CD4-positive, alpha-beta T cell (primary cell): ENCODE results near the gene PRADC1. TPM values are rescaled to one million over a fixed set of nuclear protein-coding genes. Genes with fewer than 3 reads are reported as not detected.

ENCODE experiments used
- ATAC-seq: fragments of 200-7000 bp; cut with Tn5 transposase; one replicate; pipeline ENCODE4 v1.10.0; 2022; ENCODE audit warnings: mild to moderate bottlenecking; ENCODE audit not compliant: poor library complexity
- CTCF ChIA-PET: fragments of 350-600 bp; sonication (Branson Sonifier 250); formaldehyde crosslinking; loops from one replicate; lab custom pipeline; 2021; ENCODE audit warnings: antibody characterized with exemption, inconsistent platforms; lab: Charles Lee
- POLR2A ChIA-PET: fragments of 350-600 bp; sonication (Branson Sonifier 250); formaldehyde crosslinking; loops from one replicate; lab custom pipeline; 2021; ENCODE audit warnings: antibody characterized with exemption, inconsistent platforms; lab: Charles Lee
- DNase-seq, 14 experiments: peaks; one replicate each; pipeline ENCODE4 v3.0.0-alpha.2; 2013 to 2020; ENCODE audit warnings: mixed read lengths in 2 of 14
- H3K27ac ChIP-seq, 2 donors: one replicate each; pipeline versions ENCODE4 v1.5.1 to v1.7.0; 2013; ENCODE audit warnings: low read length in 2 of 2, low read depth in 1 of 2, mild to moderate bottlenecking in 1 of 2
- H3K27me3 ChIP-seq, 2 experiments: 1 replicate in 1 of 2; 2 replicates in 1 of 2; pipeline versions ENCODE4 v1.6.1 to v1.7.0; 2013; ENCODE audit warnings: low read length in 2 of 2, control low read depth in 1 of 2, mild to moderate bottlenecking in 1 of 2, moderate library complexity in 1 of 2; ENCODE audit not compliant: insufficient read depth in 2 of 2, control insufficient read depth in 1 of 2
- H3K36me3 ChIP-seq: one replicate; pipeline ENCODE4 v1.6.1; 2013; ENCODE audit warnings: low read length, control low read depth; ENCODE audit not compliant: insufficient read depth
- H3K4me1 ChIP-seq: one replicate; pipeline ENCODE4 v1.6.1; 2013; ENCODE audit warnings: low read length, control low read depth; ENCODE audit not compliant: insufficient read depth
- H3K4me3 ChIP-seq: one replicate; pipeline ENCODE4 v1.5.1; 2013; ENCODE audit warnings: mild to moderate bottlenecking, low read length, moderate library complexity
- H3K9me3 ChIP-seq, 2 experiments: 1 replicate in 1 of 2; 2 replicates in 1 of 2; pipeline versions ENCODE4 v1.6.1 to v1.7.0; 2013; ENCODE audit warnings: low read length in 2 of 2, mild to moderate bottlenecking in 2 of 2, control low read depth in 1 of 2, moderate library complexity in 1 of 2; ENCODE audit not compliant: control insufficient read depth in 1 of 2, insufficient read depth in 1 of 2
- H3K27ac Mint-ChIP-seq: one replicate; pipeline ENCODE4 v1.8.0; 2020; ENCODE audit warnings: mixed read lengths
- H3K27me3 Mint-ChIP-seq: one replicate; pipeline ENCODE4 v1.8.0; 2021; ENCODE audit warnings: mixed read lengths
- H3K36me3 Mint-ChIP-seq: one replicate; pipeline ENCODE4 v1.8.0; 2021; ENCODE audit warnings: low read depth, mixed read lengths
- H3K4me1 Mint-ChIP-seq: one replicate; pipeline ENCODE4 v1.8.0; 2021; ENCODE audit warnings: low read depth, mixed read lengths
- H3K4me3 Mint-ChIP-seq: one replicate; pipeline ENCODE4 v1.8.0; 2020; ENCODE audit warnings: mild to moderate bottlenecking, mixed read lengths
- H3K9me3 Mint-ChIP-seq: one replicate; pipeline ENCODE4 v1.8.0; 2020; ENCODE audit warnings: mixed read lengths
- intact Hi-C, 2 experiments: fragments of 100-400 bp; cut with DNase I in 1 of 2; cut with micrococcal nuclease in 1 of 2; formaldehyde crosslinking; loops; one replicate each; pipeline versions ENCODE4 v1.15.1 to v1.9.0; 2023 to 2025; cut with DNase I, micrococcal nuclease
- total RNA-seq, 174 experiments: library from RNA in 2 of 174; stranded (reverse) in 2 of 174; gene quantifications; one replicate each; pipeline ENCODE4 v1.2.3 and lab custom pipeline; 2021 to 2026
- TF ChIP-seq, protein P1 (sequence below): fragments of 200-600 bp; IDR thresholded peaks from one replicate; pipeline ENCODE4 v1.8.0; 2022; ENCODE audit warnings: antibody characterized with exemption, mild to moderate bottlenecking

PRADC1 gene
- total RNA-seq, 2 experiments from 2014 or later: 2.9 to 3.0 TPM

DNA sequence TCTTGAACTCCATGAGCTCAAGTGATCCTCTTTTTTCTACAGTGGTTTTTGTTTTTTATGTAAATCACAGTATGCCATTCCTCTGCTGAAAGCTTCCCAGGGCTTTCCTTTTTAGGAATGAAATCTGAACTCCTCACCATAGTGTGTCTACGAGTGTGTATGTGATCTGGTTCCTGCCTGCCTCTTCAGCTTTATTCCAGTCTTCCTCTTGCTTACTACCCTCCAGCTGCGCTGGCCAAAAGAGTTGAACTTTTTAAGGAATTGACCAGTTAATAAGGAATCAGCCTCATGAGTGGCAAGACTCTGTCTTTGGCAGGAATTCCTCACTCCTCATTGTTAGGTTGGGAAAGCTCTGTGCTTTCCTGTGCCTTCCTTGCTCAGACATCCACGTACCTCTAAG lies 5.1 kb upstream of the PRADC1 start:
- ChIA-PET POLR2A (no interaction called here), CTCF (interaction anchor here (0.8 kb wide), 1 partner anchor 61 kb away, joined by 4 read pairs; no protein-coding TSS in a partner anchor)
- peaks cover 47% of the 10 kb centered on the region for H3K36me3 ChIP-seq
- intact Hi-C loops: loop anchor here (5.0 to 10.0 kb wide), 3 partner anchors 147 to 1217 kb away; partner anchors contain the start of genes INO80B (in 2 of the 2), WBP1 (in 2 of the 2), ALMS1 (in 1 of the 2) and TPRKB (in 1 of the 2)
- Mint-ChIP-seq H3K27me3 (no peaks in the 10 kb centered on the region), H3K27ac (peak overlapping the region; percentile 60), H3K36me3 (peaks cover 62% of the 10 kb centered on the region), H3K4me1 (peaks cover 55% of the 10 kb centered on the region), H3K9me3 (no peaks in the 10 kb centered on the region), H3K4me3 (peak overlapping the region; percentile 53)
- no peak overlapping the region for H3K27ac ChIP-seq
- no peaks in the 10 kb centered on the region for H3K27me3 ChIP-seq
- ATAC-seq (no peak), DNase-seq (no peak)
- H3K4me1 ChIP-seq: peaks cover 32% of the 10 kb centered on the region
- TF ChIP-seq, protein P1, sequence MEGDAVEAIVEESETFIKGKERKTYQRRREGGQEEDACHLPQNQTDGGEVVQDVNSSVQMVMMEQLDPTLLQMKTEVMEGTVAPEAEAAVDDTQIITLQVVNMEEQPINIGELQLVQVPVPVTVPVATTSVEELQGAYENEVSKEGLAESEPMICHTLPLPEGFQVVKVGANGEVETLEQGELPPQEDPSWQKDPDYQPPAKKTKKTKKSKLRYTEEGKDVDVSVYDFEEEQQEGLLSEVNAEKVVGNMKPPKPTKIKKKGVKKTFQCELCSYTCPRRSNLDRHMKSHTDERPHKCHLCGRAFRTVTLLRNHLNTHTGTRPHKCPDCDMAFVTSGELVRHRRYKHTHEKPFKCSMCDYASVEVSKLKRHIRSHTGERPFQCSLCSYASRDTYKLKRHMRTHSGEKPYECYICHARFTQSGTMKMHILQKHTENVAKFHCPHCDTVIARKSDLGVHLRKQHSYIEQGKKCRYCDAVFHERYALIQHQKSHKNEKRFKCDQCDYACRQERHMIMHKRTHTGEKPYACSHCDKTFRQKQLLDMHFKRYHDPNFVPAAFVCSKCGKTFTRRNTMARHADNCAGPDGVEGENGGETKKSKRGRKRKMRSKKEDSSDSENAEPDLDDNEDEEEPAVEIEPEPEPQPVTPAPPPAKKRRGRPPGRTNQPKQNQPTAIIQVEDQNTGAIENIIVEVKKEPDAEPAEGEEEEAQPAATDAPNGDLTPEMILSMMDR: no peak
- no peaks in the 10 kb centered on the region for H3K9me3 ChIP-seq
- H3K4me3 ChIP-seq: no peak overlapping the region

DNA sequence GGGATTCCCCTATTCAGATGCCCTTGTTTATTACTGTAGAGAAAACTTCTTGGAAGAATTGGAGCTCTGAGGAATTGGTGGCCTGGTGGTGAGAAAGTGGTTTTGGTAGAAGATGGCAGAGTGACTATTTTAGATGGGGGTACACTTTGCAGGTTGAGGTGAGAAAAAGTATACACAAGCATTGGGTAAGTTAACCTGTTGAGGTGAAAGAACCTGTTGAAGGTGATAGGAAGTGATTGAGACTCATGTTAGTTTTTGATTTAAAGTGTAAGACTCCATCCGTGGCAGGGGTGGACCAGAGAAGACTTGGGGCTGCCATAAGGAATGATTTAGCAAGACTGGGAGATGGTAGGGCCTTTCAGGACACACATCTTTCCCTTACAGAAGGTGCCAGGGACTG lies 4.1 kb upstream of the PRADC1 start:
- DNase-seq (no peak), ATAC-seq (no peak)
- Histone ChIP-seq H3K4me1 (peaks cover 39% of the 10 kb centered on the region), H3K9me3 (no peaks in the 10 kb centered on the region), H3K4me3 (no peak overlapping the region), H3K27ac (no peak overlapping the region), H3K36me3 (peaks cover 38% of the 10 kb centered on the region), H3K27me3 (no peaks in the 10 kb centered on the region)
- Mint-ChIP-seq H3K9me3 (no peaks in the 10 kb centered on the region), H3K36me3 (peaks cover 57% of the 10 kb centered on the region), H3K4me3 (no peak overlapping the region), H3K4me1 (peaks cover 65% of the 10 kb centered on the region), H3K27me3 (no peaks in the 10 kb centered on the region), H3K27ac (peak overlapping the region; percentile 11)
- TF ChIP-seq, protein P1: no peak
- ChIA-PET POLR2A (interaction anchor here (1.3 to 1.4 kb wide), 2 partner anchors 12 to 54 kb away, joined by 3 to 5 read pairs; no protein-coding TSS in a partner anchor), CTCF (interaction anchor here (5.8 kb wide), 1 partner anchor 60 kb away, joined by 31 read pairs; no protein-coding TSS in a partner anchor)
- intact Hi-C loops: loop anchor here (5.0 to 10.0 kb wide), 3 partner anchors 148 to 1218 kb away; partner anchors contain the start of genes INO80B (in 2 of the 2), WBP1 (in 2 of the 2), ALMS1 (in 1 of the 2) and TPRKB (in 1 of the 2)

DNA sequence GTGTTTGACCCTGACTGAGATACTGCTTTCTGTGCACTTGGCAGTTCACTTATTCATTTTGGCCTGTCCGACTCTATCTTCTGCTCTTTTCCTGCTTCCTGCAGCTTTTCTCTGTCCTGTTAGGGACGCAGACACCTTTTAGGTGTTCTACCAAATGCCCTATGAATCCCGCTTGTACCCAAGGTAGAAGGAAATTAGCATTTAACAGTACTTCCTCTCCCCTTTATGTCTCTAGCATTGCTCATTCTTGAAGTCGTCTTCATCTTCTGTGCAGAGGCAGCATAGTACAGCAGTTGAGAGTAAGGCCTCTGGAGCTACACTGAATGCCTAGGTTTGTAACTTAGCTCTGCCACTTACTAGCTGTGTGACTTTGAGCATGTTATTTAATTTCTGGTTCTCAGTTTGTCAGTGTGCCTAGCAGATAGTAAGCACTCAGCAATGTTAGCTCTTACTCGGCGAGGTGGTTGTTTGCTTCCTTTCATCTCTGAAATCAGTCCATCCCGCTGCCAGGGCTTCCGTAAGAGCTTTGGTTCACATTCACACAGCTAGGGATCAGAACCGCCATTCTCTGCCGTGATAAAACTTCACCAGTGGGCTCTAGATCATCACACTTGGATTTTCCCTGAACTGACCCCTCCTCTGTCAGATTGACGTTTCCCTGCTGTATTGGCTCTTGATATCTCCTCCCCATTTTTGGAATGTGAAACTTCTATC lies 2.4 kb upstream of the PRADC1 start:
- peak overlapping the region; percentile 98 for H3K4me3 ChIP-seq
- peaks cover 45% of the 10 kb centered on the region for H3K36me3 Mint-ChIP-seq
- no peaks in the 10 kb centered on the region for H3K27me3 ChIP-seq
- TF ChIP-seq, protein P1: no peak
- H3K4me1 ChIP-seq: peaks cover 39% of the 10 kb centered on the region
- no peaks in the 10 kb centered on the region for H3K9me3 ChIP-seq
- peak overlapping the region; percentile 82 to 90 for H3K27ac ChIP-seq
- peaks cover 65% of the 10 kb centered on the region for H3K4me1 Mint-ChIP-seq
- ChIA-PET CTCF (interaction anchor here (1.0 to 5.8 kb wide), 5 partner anchors 23 to 150 kb away, joined by 3 to 31 read pairs (median 14); partner anchors contain the start of genes ALMS1 and SMYD5), POLR2A (interaction anchor here (1.1 to 3.9 kb wide), 9 partner anchors 9 to 885 kb away, joined by 3 to 46 read pairs (median 10); partner anchors contain the start of genes ALMS1, EGR4 and TPRKB)
- H3K27ac Mint-ChIP-seq: peak overlapping the region; percentile 98
- H3K36me3 ChIP-seq: peaks cover 23% of the 10 kb centered on the region
- H3K9me3 Mint-ChIP-seq: no peaks in the 10 kb centered on the region
- intact Hi-C loops: loop anchor here (2.0 to 10.0 kb wide), 5 partner anchors 33 to 1219 kb away; partner anchors contain the start of genes INO80B (in 2 of the 2), WBP1 (in 2 of the 2), ALMS1 (in 1 of the 2) and FBXO41 (in 1 of the 2)
- ATAC-seq (no peak), DNase-seq (peak in 3 of 14 experiments; percentile 7 to 35 (median 33))
- peak overlapping the region; percentile 96 for H3K4me3 Mint-ChIP-seq
- H3K27me3 Mint-ChIP-seq: no peaks in the 10 kb centered on the region
